Mucosa of descending colon (tissue), 3 donors: Measurements from ENCODE around the gene BBS4. TPM values are rescaled to one million over a fixed set of nuclear protein-coding genes. Genes with fewer than 3 reads are reported as not detected.

Experiments used
- ATAC-seq: fragments of 200-7000 bp; cut with Tn5 transposase; one replicate; pipeline ENCODE4 v1.9.1; 2020; ENCODE audit warnings: mild to moderate bottlenecking, moderate library complexity
- DNase-seq, 3 donors: peaks; one replicate each; pipeline ENCODE4 v3.0.0-alpha.2; 2020
- H3K36me3 ChIP-seq: fragments of 200-600 bp; one replicate; pipeline ENCODE4 v1.8.0; 2021; ENCODE audit warnings: low read depth, mild to moderate bottlenecking
- H3K4me1 ChIP-seq: fragments of 200-600 bp; one replicate; pipeline ENCODE4 v1.8.0; 2021; ENCODE audit warnings: low read depth, mild to moderate bottlenecking
- H3K4me3 ChIP-seq: fragments of 200-600 bp; one replicate; pipeline ENCODE4 v1.8.0; 2021; ENCODE audit warnings: mild to moderate bottlenecking
- H3K9me3 ChIP-seq: fragments of 200-600 bp; one replicate; pipeline ENCODE4 v1.8.0; 2021; ENCODE audit warnings: mild to moderate bottlenecking
- intact Hi-C, 2 donors: fragments of 100-400 bp; cut with DNase I in 1 of 2; cut with micrococcal nuclease in 1 of 2; formaldehyde crosslinking; loops; one replicate each; pipeline versions ENCODE4 v1.11.0 to v1.11.1; 2022; cut with DNase I, micrococcal nuclease
- total RNA-seq, 3 donors: library from RNA; stranded (reverse); fragmentation: NEBNext Ultra II Directional in 2 of 3; extraction: Animal tissue kit (Norgen Biotek cat#: 25700) in 2 of 3; gene quantifications; one replicate each; pipeline versions ENCODE4 v1.2.1 to v1.2.4, GENCODE V29; 2021 to 2023
- TF ChIP-seq, protein P1 (sequence below): fragments of 200-600 bp; IDR thresholded peaks from one replicate; pipeline ENCODE4 v1.8.0; 2022; ENCODE audit warnings: antibody characterized with exemption, mild to moderate bottlenecking
- donor health status: DM: no; HTN: no; CAD: no; lungs with moderate emphysema.
- donor health status: DM: no; HTN: no; CAD: no.
- donor health status: DM: no; HTN: yes; CAD: no.

Gene BBS4
- total RNA-seq, 3 donors from 2014 or later, result 11.7 to 15.0 (median 13.6) TPM

DNA sequence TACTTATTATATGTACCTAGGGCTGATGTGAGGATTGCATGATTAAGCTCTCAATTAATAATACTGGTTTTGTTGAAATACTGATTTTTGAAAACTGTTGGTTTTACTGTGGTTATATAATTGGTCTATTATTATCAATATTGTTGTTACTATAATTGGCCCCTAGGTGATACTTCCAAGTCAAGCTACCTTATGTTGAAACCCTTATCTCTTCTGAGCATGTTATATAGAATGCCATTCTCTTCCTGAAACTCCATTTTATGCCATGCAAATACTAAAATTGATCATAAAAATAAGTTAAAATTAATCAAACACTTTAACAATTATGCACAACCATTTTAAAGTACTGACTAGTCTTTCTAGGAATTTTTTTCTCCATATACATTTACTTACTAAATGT, 46.1 kb downstream of the BBS4 start:
- intact Hi-C loops, result no loop called here
- Histone ChIP-seq H3K9me3 (no peaks in the 10 kb centered on the region), H3K36me3 (peaks cover 4% of the 10 kb centered on the region), H3K4me1 (no peaks in the 10 kb centered on the region), H3K4me3 (no peak overlapping the region)
- TF ChIP-seq, protein P1, sequence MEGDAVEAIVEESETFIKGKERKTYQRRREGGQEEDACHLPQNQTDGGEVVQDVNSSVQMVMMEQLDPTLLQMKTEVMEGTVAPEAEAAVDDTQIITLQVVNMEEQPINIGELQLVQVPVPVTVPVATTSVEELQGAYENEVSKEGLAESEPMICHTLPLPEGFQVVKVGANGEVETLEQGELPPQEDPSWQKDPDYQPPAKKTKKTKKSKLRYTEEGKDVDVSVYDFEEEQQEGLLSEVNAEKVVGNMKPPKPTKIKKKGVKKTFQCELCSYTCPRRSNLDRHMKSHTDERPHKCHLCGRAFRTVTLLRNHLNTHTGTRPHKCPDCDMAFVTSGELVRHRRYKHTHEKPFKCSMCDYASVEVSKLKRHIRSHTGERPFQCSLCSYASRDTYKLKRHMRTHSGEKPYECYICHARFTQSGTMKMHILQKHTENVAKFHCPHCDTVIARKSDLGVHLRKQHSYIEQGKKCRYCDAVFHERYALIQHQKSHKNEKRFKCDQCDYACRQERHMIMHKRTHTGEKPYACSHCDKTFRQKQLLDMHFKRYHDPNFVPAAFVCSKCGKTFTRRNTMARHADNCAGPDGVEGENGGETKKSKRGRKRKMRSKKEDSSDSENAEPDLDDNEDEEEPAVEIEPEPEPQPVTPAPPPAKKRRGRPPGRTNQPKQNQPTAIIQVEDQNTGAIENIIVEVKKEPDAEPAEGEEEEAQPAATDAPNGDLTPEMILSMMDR, result no peak
- ATAC-seq (no peak), DNase-seq (no peak)

DNA sequence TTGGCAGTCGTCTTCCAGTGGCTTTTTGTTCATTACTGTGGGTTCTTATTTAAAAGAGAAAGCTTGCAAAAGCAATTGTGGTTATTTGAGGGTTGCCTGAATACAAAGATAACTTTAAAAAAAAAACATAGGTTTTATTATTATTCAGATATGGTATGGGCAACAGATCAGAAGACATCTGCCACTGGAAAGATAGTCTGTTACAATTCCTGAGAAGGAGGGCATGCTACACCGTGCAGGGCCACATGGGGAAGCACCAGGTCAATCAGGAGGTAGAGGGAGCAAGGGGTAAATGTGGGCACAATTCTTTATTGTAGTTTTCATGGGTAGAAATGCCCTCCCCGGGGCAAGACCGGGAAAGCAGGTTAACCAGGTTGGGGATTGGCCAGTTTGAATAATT, 46.5 kb downstream of the BBS4 start:
- Histone ChIP-seq H3K4me1 (no peaks in the 10 kb centered on the region), H3K9me3 (no peaks in the 10 kb centered on the region), H3K4me3 (no peak overlapping the region), H3K36me3 (peaks cover 4% of the 10 kb centered on the region)
- intact Hi-C loops, result no loop called here
- TF ChIP-seq, protein P1, result no peak
- DNase-seq (no peak), ATAC-seq (no peak)

DNA sequence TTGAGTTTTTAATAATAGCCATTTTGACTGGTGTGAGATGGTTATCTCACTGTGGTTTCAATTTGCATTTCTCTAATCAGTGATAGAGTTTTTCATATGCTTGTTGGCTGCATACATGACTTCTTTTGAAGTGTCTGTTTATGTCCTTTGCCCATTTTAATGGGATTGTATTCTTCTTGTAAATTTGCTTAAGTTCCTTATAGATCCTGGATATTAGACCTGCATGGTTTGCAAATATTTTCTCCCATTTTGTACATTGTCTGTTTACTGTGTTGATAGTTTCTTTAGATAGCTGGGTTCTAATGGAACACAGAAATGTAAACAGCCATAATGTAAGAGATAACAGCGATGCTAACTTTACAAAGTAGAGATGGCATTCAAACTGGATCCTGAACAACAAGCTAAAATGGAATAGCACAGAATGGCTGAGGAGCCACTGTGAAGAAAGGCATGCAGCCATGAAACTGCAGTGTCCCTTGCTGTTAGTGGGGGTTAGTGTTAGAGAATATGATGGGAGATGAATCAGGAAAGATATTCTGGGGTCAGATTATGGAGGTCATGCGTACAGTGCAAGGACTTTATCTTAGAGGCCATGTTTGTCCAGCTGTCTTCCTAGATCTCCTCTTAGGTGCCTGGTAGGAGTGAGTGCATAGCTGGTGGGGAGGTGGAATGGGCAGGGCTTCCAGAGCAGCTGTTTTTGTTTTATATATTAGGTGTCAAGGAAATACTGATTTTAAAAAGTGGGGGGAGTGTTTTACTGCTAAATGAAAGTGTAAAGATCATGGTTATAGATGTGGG, 48.1 kb downstream of the BBS4 start:
- ATAC-seq (no peak), DNase-seq (no peak)
- Histone ChIP-seq H3K4me3 (no peak overlapping the region), H3K9me3 (no peaks in the 10 kb centered on the region), H3K4me1 (no peaks in the 10 kb centered on the region), H3K36me3 (peaks cover 4% of the 10 kb centered on the region)
- intact Hi-C loops, result no loop called here
- TF ChIP-seq, protein P1, result no peak

DNA sequence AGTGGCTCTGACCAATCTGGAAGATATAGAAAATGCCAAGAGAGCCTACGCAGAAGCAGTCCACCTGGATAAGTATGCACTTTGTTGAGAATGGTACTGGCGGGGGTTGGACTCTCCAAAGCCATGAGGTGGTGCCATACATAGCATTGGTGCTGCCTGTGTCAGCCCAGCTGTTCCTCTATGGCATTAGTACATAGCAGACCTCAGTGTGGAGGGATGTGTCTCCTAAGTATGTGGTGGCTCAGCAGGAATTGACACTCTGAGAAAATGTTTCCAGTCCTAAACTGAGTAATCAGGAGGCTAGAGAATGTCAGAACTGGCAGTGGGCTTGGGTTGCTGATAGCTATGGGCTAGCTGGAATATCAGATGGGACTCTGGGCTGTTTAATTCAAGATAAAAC, 49.1 kb downstream of the BBS4 start:
- no peak for DNase-seq
- Histone ChIP-seq H3K9me3 (no peaks in the 10 kb centered on the region), H3K36me3 (peaks cover 4% of the 10 kb centered on the region), H3K4me1 (no peaks in the 10 kb centered on the region), H3K4me3 (no peak overlapping the region)
- TF ChIP-seq, protein P1, result no peak
- intact Hi-C loops, result no loop called here
- ATAC-seq, result no peak

DNA sequence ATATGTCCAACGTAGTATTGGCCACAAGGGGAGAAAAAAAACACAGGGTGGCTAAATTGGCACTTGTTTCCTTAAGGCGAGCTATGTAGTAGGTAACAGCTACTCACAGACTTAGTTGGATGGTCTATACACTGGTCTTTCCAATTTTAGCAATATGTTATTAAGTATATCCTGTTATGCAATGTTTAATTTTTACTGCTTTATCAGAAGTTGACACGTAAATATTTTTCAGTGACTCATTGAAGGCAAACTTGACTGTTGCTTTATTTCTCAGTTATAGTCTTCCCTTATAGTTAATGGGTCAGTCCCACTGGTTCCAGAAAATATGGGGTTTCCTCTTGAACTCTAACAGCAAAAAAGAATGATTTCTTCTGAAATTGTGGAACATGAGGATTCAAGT, 51.1 kb downstream of the BBS4 start:
- Histone ChIP-seq H3K4me3 (no peak overlapping the region), H3K9me3 (no peaks in the 10 kb centered on the region), H3K4me1 (no peaks in the 10 kb centered on the region), H3K36me3 (peaks cover 4% of the 10 kb centered on the region)
- no peak for ATAC-seq
- intact Hi-C loops, result no loop called here
- no peak for DNase-seq
- TF ChIP-seq, protein P1, result no peak
